ENCODE data around the gene NCOA1.

Gene NCOA1

GRCh38 chr2:24456599-24457556 is 34.2 kb upstream of the NCOA1 start:
- ATAC-seq: peak; percentile 100
- TF ChIP-seq PPARA (CRISPR knock-in tag; IDR thresholded peaks at IDR 0.05; ENCODE audit: borderline replicate concordance) (no peak), ESRRG (CRISPR knock-in tag; IDR thresholded peaks at IDR 0.05) (no peak), GLIS3 (CRISPR knock-in tag; IDR thresholded peaks at IDR 0.05) (no peak), BACH2 (CRISPR knock-in tag; IDR thresholded peaks at IDR 0.05; ENCODE audit: borderline replicate concordance) (no peak), ZNF565 (CRISPR knock-in tag; conservative IDR thresholded peaks at IDR 0.05; ENCODE audit: low read depth) (no peak)
- TF ChIP-seq, protein P1, sequence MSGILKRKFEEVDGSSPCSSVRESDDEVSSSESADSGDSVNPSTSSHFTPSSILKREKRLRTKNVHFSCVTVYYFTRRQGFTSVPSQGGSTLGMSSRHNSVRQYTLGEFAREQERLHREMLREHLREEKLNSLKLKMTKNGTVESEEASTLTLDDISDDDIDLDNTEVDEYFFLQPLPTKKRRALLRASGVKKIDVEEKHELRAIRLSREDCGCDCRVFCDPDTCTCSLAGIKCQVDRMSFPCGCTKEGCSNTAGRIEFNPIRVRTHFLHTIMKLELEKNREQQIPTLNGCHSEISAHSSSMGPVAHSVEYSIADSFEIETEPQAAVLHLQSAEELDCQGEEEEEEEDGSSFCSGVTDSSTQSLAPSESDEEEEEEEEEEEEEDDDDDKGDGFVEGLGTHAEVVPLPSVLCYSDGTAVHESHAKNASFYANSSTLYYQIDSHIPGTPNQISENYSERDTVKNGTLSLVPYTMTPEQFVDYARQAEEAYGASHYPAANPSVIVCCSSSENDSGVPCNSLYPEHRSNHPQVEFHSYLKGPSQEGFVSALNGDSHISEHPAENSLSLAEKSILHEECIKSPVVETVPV (CRISPR knock-in tag; IDR thresholded peaks at IDR 0.05): no peak

DNA sequence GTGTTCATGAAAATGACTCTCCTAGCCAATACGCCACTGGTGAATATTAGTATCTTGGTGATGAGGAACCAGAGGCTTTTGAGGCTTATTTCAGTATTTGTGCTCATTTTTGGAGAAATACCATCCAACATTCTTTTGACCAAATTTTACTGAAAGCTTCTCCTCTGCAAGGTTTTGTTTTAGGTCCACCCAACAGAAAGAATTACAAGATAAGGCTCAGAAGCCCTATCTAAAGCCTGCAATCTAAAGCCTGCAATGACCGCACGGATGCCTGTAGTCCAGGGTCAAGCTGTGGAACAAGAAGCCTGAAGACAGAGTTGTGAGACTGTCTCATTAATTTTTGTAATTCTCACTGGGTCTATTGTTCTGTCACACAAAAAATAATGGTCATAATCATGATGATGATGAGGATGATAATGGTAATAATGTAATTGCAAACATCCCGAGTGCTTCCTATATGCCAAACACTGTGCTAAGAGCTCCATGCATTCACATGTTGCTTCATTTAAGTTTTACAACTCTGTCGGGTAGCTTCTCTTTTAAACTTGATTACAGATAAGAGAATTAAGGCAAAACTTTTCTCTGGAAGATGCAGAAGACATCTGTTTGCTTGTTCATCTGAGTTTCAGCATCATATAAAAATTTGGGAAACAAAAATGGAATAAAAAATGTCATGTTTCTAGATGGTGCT is 33.2 kb upstream of the NCOA1 start:
- no peak for TF ChIP-seq BACH2 (CRISPR knock-in tag; IDR thresholded peaks at IDR 0.05; ENCODE audit: borderline replicate concordance)
- no peak for TF ChIP-seq ESRRG (CRISPR knock-in tag; IDR thresholded peaks at IDR 0.05)
- TF ChIP-seq TSHZ2 (CRISPR knock-in tag; IDR thresholded peaks at IDR 0.05): no peak
- TF ChIP-seq, protein P1 (CRISPR knock-in tag; IDR thresholded peaks at IDR 0.05): no peak
- TF ChIP-seq ZNF8 (CRISPR knock-in tag; IDR thresholded peaks at IDR 0.05): no peak
- TF ChIP-seq, protein P2, sequence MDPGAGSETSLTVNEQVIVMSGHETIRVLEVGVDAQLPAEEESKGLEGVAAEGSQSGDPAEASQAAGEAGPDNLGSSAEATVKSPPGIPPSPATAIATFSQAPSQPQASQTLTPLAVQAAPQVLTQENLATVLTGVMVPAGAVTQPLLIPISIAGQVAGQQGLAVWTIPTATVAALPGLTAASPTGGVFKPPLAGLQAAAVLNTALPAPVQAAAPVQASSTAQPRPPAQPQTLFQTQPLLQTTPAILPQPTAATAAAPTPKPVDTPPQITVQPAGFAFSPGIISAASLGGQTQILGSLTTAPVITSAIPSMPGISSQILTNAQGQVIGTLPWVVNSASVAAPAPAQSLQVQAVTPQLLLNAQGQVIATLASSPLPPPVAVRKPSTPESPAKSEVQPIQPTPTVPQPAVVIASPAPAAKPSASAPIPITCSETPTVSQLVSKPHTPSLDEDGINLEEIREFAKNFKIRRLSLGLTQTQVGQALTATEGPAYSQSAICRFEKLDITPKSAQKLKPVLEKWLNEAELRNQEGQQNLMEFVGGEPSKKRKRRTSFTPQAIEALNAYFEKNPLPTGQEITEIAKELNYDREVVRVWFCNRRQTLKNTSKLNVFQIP (CRISPR knock-in tag; IDR thresholded peaks at IDR 0.05; ENCODE audit: borderline replicate concordance, low read depth): no peak
- ATAC-seq: no peak

DNA sequence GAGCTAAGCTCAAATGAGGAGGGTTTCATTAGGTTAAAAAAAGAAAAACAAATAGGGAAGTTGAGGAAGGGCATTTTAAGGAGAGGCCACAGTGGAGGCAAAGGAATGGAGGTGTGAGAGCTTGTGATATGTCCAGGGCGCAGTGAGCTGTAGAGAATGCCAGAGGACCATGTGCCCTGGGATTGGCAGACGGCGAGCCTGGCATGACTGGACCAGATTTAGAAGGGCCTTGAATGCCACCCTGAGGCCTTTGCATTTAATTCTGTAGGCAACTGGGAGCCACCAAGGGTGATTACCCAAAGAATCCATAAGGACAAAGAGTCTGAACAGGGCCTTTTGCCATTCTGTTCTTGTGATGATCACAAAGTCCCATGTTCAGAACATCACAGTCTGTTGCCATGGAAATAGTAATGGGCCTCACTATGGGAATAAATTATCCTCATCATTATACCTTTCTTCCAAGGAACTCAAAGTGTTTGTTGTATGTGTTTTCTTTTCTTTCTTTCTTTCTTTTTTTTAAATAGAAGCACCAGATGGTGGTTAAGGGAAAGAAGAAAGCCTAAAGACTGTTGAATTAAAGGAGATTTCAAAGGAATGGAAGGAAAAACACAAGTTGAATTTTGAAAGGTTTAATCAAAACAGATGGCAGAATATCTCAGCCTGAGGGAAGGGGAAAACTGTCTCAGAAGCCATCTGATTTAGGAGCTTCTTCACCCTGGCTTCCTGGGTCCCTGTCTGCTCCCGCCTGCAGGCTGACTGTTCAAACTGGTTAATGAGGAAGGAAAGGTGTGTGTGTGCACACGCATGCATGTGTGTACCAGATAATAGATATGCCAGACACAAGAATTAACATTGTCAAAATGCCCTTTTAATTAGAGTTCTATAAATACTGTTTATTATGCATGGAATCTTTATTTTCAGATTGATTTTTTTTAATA is 31.6 kb upstream of the NCOA1 start:
- ATAC-seq: no peak
- no peak for TF ChIP-seq ZNF8 (CRISPR knock-in tag; IDR thresholded peaks at IDR 0.05)
- TF ChIP-seq ZC3H10 (CRISPR knock-in tag; IDR thresholded peaks at IDR 0.05): no peak

DNA sequence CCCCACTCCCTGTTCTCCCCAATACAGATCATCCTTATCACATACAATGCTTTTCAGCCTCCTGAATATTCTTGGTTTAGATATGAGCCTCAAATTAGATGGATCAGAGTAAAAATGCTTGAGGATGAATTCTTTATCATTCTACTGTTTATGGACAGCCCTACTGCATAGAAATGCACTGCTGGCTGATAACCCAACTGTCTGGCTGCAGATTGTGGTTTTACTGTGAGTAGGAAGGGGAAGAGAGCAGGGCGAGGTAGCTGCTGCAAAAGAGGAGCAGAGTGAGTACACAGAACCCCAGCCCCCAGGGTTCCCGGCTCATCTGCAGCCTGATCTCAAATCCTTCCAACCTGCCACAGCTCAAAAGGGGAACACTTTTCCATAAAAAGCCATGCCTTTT is 29.4 kb upstream of the NCOA1 start:
- no peak for ATAC-seq
- TF ChIP-seq, protein P1 (CRISPR knock-in tag; IDR thresholded peaks at IDR 0.05): no peak
- TF ChIP-seq CSDC2 (CRISPR knock-in tag; IDR thresholded peaks at IDR 0.05): no peak

GRCh38 chr2:24463271-24463670 is 27.8 kb upstream of the NCOA1 start:
- ATAC-seq: no peak
- TF ChIP-seq TOX (CRISPR knock-in tag; IDR thresholded peaks at IDR 0.05; ENCODE audit: borderline replicate concordance) (no peak), CSDC2 (CRISPR knock-in tag; IDR thresholded peaks at IDR 0.05) (no peak), ARNTL (CRISPR knock-in tag; IDR thresholded peaks at IDR 0.05; ENCODE audit: borderline replicate concordance, low read depth) (no peak), BACH2 (CRISPR knock-in tag; IDR thresholded peaks at IDR 0.05; ENCODE audit: borderline replicate concordance) (no peak), PATZ1 (CRISPR knock-in tag; IDR thresholded peaks at IDR 0.05; ENCODE audit: borderline replicate concordance) (no peak), ZNF70 (CRISPR knock-in tag; IDR thresholded peaks at IDR 0.05) (no peak)

Data from SK-N-SH treated with all-trans-retinoic acid at 6 μM for 48 hours (cell line).